Nephron (organoid): ENCODE results near the gene UCK1.

Experiments used
- H3K27ac Mint-ChIP-seq, 3 experiments: 2 replicates each; pipeline ENCODE4 v1.8.0; 2020; ENCODE audit warnings: mixed read lengths in 3 of 3, mild to moderate bottlenecking in 2 of 3, moderate library complexity in 1 of 3
- H3K27me3 Mint-ChIP-seq: 2 replicates; pipeline ENCODE4 v1.8.0; 2021; ENCODE audit warnings: low read depth, mild to moderate bottlenecking, moderate library complexity, mixed read lengths
- H3K36me3 Mint-ChIP-seq: 2 replicates; pipeline ENCODE4 v1.8.0; 2020; ENCODE audit warnings: low read depth, mixed read lengths
- H3K4me1 Mint-ChIP-seq: 2 replicates; pipeline ENCODE4 v1.8.0; 2020; ENCODE audit warnings: mixed read lengths
- H3K4me3 Mint-ChIP-seq, 3 experiments: 2 replicates each; pipeline ENCODE4 v1.8.0; 2020; ENCODE audit warnings: mild to moderate bottlenecking in 3 of 3, mixed read lengths in 3 of 3, moderate library complexity in 2 of 3
- H3K9me3 Mint-ChIP-seq: 2 replicates; pipeline ENCODE4 v1.8.0; 2020; ENCODE audit warnings: mixed read lengths
- TF ChIP-seq, protein P1 (sequence below), 3 experiments: fragments of 200-600 bp; sonication (generic); IDR thresholded peaks; one replicate each; pipeline ENCODE4 v1.5.0; 2021; ENCODE audit warnings: antibody characterized with exemption in 3 of 3; ENCODE audit not compliant: unreplicated experiment in 3 of 3

Gene UCK1

DNA sequence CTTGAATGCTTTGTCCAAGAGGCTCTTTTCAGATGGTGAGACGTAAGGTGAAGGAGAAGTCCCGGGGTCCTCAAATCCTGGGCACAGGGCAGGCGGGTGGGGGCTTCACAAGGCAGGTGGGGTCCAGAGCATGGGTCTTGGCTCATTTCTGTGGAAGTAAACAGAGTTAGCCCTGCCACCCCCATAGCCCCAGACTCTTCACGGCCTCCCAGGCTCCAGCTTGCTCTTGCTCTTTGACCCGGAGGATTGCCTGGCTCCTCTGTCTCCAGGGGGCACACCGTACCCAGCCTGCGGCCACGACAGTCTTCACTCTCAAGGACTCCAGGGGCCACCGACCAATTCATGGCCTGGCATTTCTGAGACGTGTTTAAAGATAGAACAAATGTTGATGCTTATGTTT is 57.2 kb downstream of the UCK1 start:
- Mint-ChIP-seq H3K4me1 (no peaks in the 10 kb centered on the region), H3K9me3 (peaks cover 3% of the 10 kb centered on the region), H3K36me3 (peaks cover 78% of the 10 kb centered on the region), H3K27me3 (no peaks in the 10 kb centered on the region), H3K27ac (no peak overlapping the region), H3K4me3 (no peak overlapping the region)
- TF ChIP-seq, protein P1, sequence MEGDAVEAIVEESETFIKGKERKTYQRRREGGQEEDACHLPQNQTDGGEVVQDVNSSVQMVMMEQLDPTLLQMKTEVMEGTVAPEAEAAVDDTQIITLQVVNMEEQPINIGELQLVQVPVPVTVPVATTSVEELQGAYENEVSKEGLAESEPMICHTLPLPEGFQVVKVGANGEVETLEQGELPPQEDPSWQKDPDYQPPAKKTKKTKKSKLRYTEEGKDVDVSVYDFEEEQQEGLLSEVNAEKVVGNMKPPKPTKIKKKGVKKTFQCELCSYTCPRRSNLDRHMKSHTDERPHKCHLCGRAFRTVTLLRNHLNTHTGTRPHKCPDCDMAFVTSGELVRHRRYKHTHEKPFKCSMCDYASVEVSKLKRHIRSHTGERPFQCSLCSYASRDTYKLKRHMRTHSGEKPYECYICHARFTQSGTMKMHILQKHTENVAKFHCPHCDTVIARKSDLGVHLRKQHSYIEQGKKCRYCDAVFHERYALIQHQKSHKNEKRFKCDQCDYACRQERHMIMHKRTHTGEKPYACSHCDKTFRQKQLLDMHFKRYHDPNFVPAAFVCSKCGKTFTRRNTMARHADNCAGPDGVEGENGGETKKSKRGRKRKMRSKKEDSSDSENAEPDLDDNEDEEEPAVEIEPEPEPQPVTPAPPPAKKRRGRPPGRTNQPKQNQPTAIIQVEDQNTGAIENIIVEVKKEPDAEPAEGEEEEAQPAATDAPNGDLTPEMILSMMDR (IDR thresholded peaks at IDR 0.05; ENCODE audit: unreplicated experiment in 3 of 3), result no peak
